LNCaP clone FGC (cell line): ENCODE data around the gene RSL24D1.

Experiments used
- DNase-seq: peaks from one replicate; pipeline ENCODE4 v3.0.0-alpha.2; 2011; ENCODE audit warnings: low read depth
- H3K4me3 ChIP-seq: 2 replicates; pipeline ENCODE4 v1.5.1; 2011; ENCODE audit warnings: mild to moderate bottlenecking, low read depth, low read length, control low read depth
- TF ChIP-seq, protein P1 (sequence below): IDR thresholded peaks from 2 replicates; pipeline ENCODE4 v1.5.1; 2012; ENCODE audit warnings: mild to moderate bottlenecking; ENCODE audit not compliant: control insufficient read depth, insufficient read depth; ENCODE audit errors: extremely low read depth

RSL24D1 gene

DNA sequence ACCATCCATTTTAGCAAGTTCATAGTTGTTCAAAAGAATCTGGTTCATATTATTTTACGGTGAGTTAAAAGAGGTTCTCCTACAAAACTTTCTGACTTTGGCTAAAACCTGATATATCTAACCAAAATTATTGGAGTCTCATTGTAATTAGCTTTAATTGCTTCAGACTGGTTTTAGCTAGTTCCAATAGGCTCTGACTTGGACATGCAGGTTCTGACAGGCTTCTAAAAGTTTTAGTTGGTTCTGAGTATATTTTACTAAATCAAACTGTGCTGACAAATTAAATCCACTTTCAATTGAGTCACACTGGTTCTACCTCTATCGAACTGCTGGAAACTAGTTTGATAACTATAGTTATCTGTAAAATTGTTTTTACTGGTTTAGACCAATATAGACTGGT is 42.1 kb upstream of the RSL24D1 start:
- TF ChIP-seq, protein P1, sequence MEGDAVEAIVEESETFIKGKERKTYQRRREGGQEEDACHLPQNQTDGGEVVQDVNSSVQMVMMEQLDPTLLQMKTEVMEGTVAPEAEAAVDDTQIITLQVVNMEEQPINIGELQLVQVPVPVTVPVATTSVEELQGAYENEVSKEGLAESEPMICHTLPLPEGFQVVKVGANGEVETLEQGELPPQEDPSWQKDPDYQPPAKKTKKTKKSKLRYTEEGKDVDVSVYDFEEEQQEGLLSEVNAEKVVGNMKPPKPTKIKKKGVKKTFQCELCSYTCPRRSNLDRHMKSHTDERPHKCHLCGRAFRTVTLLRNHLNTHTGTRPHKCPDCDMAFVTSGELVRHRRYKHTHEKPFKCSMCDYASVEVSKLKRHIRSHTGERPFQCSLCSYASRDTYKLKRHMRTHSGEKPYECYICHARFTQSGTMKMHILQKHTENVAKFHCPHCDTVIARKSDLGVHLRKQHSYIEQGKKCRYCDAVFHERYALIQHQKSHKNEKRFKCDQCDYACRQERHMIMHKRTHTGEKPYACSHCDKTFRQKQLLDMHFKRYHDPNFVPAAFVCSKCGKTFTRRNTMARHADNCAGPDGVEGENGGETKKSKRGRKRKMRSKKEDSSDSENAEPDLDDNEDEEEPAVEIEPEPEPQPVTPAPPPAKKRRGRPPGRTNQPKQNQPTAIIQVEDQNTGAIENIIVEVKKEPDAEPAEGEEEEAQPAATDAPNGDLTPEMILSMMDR: no peak
- no peak for DNase-seq
- H3K4me3 ChIP-seq: no peak overlapping the region

DNA sequence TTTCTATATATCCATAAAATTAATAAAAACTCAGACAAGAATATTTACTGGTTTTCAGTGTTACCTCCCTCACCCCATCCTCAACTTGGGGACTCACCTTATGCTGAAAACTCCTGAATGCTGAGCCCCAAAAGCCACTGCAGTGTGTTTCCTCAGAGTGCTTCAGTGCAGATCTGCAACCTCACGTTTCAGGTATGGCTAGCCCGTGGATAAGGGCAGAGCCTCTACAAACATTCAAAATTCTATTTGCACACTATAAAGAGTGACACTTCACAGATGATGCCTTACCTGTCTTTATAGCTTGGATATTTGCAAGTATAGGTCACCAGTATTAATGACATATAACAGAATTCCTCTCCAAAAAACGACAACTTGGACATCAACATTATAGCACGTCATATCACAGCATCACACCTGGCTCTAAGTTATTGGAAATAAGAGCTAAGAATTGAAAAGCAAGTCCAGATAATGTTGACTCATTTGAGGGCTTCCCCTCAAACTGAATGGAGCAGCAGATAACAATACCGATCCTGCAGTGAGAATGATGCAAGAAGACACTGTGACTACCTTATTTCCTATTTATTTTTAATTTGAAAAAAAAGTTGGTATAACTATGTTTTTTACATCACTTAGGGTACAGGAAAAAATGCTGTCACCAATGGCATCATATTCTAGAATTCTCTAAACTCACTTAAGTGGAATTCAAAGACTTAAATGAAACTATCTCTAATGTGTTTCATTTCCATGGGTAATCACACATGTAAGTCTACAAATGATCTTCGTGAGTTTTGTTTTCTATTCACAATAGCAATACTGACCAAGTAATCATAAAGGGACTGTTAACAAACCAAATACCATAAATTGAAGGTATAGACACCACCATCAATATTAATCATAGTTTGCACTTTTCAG is 40.7 kb upstream of the RSL24D1 start:
- TF ChIP-seq, protein P1: no peak
- no peak for DNase-seq
- no peak overlapping the region for H3K4me3 ChIP-seq

DNA sequence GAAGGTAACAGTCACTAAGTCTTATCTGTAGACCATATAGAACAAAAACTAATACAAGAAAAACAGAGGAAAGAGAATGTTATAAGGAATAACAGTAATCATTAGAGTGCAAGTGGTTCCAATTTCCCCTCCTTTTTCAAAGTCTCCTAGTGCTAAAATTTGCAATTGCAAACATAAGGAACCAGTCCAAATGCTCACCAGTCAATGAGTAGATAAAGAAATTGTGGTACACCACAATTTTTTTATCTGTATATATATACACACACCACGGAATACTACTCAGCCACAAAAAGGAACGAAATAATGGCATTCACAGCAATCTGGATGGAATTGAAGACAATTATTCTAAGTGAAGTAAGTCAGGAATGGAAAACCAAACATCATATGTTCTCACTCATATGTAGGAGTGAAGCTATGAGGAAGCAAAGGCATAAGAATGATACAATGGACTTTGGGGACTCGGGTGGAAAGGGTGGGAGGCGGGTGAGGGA is 38.9 kb upstream of the RSL24D1 start:
- DNase-seq: no peak
- TF ChIP-seq, protein P1: no peak
- no peak overlapping the region for H3K4me3 ChIP-seq

DNA sequence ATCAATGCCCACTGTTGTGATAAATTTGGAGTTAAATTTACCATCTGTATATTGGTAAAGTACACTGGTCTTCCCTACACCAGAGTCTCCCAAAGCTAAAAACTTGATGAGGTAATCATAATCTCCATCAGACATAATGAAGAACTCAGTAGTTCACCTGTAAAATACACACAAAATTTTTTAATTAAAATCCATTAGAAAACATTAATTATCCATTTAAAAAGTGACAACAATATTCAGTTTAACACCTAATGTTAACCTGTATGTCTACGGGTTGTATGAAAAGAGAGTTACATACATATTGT is 38.0 kb upstream of the RSL24D1 start:
- TF ChIP-seq, protein P1: no peak
- no peak overlapping the region for H3K4me3 ChIP-seq
- DNase-seq: no peak

DNA sequence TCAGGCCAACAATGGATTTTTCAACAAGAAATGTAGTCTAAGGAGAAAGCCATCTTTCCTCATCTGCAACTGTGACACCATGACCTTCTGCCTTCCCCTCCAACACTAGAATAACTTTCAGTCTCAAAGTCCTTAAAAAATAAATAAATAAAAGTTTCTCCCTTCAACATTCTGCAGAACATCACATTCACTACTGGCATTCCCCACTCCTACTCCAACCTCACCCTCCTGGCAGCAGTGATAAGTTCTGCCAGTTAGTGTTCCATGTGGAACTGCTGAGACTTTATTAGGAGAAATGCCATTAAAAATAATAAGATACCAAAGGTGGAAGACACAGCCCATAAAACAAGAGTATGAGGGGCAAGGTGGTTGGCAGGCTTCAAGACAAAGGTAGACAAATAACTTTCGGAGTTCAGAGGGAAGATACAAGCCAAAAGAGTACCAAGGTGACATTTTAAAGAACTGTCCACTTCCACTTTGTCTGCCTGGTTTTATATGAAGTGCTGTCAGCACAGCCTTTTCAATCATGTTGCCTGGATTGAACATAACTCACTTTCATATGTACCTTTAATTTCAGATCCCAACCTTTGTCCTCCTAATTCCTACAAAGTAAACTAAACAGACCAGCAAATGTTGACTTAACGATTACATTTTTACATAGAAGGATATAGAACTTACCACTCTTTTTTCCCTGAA is 37.5 kb upstream of the RSL24D1 start:
- DNase-seq: no peak
- no peak overlapping the region for H3K4me3 ChIP-seq
- TF ChIP-seq, protein P1: no peak

DNA sequence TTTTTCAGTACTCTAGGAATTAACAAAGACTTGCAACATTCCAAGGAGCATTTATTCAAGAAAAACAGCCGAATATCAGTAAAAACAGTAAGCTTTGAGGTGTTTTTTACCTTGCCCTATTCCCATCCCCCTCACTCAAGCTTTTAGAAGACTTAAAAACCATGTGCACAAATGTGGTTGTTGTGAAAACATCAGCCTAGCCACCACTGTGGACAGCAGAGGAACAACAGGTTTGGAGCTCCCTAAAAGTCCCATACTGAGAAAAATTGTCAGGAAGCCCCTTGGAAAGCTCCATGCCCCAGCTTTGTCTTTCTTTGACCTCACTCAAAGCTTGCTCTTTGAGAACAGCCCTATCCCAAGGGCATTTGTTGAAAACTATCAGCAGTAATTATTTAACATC is 34.7 kb upstream of the RSL24D1 start:
- TF ChIP-seq, protein P1: no peak
- no peak for DNase-seq
- no peak overlapping the region for H3K4me3 ChIP-seq
